Neural cell (in vitro differentiated cells): ENCODE results near the gene NAT9.

Source experiments
- EP300 ChIP-seq: fragments of 450-650 bp; conservative IDR thresholded peaks from 2 replicates; pipeline ENCODE4 v1.6.1; 2014; ENCODE audit warnings: antibody characterized with exemption, mild to moderate bottlenecking, moderate library complexity; ENCODE audit not compliant: poor library complexity, severe bottlenecking
- EZH2 ChIP-seq: fragments of 200-600, 300-800 bp; shearing (Covaris generic), sonication (generic); IDR thresholded peaks from 2 replicates; pipeline ENCODE4 v1.6.1; 2014; ENCODE audit warnings: antibody characterized with exemption, low read length, borderline replicate concordance, mild to moderate bottlenecking; ENCODE audit not compliant: insufficient read depth, poor library complexity, severe bottlenecking
- MXI1 ChIP-seq: fragments of 450-650 bp; conservative IDR thresholded peaks from 2 replicates; pipeline ENCODE4 v1.6.1; 2014; ENCODE audit warnings: antibody characterized with exemption, mild to moderate bottlenecking; ENCODE audit not compliant: poor library complexity, severe bottlenecking
- POLR2AphosphoS5 ChIP-seq: IDR thresholded peaks from 2 replicates; pipeline ENCODE4 v1.6.1; 2012
- RAD21 ChIP-seq: fragments of 450-650 bp; conservative IDR thresholded peaks from 2 replicates; pipeline ENCODE4 v1.6.1; 2014; ENCODE audit warnings: antibody characterized with exemption, mild to moderate bottlenecking, moderate library complexity
- SMC3 ChIP-seq: fragments of 450-650 bp; conservative IDR thresholded peaks from 2 replicates; pipeline ENCODE4 v1.6.1; 2014; ENCODE audit warnings: antibody characterized with exemption, mild to moderate bottlenecking, moderate library complexity; ENCODE audit not compliant: poor library complexity
- TAF1 ChIP-seq: IDR thresholded peaks from 2 replicates; pipeline ENCODE4 v1.6.1; 2012; ENCODE audit warnings: low read depth
- TF ChIP-seq, protein P1 (sequence below): fragments of 450-650 bp; IDR thresholded peaks from 2 replicates; pipeline ENCODE4 v1.5.1; 2014; ENCODE audit warnings: antibody characterized with exemption, mild to moderate bottlenecking, moderate library complexity; ENCODE audit not compliant: poor library complexity, severe bottlenecking
- TF ChIP-seq, protein P2 (sequence below): IDR thresholded peaks from 2 replicates; pipeline ENCODE4 v1.6.1; 2012; ENCODE audit warnings: borderline replicate concordance

DNA sequence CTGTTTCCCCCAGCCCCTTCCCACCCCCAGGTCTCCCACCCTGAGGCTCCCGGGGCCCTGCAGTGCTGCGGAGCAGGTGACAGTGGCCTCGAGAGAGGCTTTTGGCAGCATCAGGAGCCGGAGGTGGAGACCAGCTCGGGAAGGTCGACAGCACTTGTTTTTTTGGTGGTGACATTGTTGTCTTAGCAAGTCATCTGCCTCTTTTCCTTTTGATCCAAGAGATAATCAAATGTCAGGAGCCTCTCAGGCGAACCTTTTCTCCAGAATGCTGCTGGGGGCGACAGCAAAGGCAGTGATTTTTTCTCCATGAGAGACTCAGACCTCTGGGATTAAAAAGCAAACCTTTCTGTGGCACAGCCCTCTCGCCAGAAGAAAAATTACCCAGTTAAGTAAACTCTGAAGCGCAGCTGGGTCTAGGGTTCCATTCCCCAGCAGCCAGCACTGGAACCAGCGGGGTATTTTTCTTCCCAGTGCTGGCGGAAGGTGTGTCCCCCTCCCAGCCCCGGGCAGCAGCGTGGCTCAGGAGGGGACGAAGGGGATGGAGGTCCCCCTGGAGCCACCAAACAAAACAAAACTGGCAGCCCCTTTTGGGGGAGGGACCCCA, 46.3 kb upstream of the NAT9 start:
- TF ChIP-seq EZH2 (no peak), EP300 (no peak), POLR2AphosphoS5 (no peak), RAD21 (no peak), TAF1 (no peak), SMC3 (no peak), MXI1 (no peak)
- TF ChIP-seq, protein P1, sequence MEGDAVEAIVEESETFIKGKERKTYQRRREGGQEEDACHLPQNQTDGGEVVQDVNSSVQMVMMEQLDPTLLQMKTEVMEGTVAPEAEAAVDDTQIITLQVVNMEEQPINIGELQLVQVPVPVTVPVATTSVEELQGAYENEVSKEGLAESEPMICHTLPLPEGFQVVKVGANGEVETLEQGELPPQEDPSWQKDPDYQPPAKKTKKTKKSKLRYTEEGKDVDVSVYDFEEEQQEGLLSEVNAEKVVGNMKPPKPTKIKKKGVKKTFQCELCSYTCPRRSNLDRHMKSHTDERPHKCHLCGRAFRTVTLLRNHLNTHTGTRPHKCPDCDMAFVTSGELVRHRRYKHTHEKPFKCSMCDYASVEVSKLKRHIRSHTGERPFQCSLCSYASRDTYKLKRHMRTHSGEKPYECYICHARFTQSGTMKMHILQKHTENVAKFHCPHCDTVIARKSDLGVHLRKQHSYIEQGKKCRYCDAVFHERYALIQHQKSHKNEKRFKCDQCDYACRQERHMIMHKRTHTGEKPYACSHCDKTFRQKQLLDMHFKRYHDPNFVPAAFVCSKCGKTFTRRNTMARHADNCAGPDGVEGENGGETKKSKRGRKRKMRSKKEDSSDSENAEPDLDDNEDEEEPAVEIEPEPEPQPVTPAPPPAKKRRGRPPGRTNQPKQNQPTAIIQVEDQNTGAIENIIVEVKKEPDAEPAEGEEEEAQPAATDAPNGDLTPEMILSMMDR = no peak
- TF ChIP-seq, protein P2, sequence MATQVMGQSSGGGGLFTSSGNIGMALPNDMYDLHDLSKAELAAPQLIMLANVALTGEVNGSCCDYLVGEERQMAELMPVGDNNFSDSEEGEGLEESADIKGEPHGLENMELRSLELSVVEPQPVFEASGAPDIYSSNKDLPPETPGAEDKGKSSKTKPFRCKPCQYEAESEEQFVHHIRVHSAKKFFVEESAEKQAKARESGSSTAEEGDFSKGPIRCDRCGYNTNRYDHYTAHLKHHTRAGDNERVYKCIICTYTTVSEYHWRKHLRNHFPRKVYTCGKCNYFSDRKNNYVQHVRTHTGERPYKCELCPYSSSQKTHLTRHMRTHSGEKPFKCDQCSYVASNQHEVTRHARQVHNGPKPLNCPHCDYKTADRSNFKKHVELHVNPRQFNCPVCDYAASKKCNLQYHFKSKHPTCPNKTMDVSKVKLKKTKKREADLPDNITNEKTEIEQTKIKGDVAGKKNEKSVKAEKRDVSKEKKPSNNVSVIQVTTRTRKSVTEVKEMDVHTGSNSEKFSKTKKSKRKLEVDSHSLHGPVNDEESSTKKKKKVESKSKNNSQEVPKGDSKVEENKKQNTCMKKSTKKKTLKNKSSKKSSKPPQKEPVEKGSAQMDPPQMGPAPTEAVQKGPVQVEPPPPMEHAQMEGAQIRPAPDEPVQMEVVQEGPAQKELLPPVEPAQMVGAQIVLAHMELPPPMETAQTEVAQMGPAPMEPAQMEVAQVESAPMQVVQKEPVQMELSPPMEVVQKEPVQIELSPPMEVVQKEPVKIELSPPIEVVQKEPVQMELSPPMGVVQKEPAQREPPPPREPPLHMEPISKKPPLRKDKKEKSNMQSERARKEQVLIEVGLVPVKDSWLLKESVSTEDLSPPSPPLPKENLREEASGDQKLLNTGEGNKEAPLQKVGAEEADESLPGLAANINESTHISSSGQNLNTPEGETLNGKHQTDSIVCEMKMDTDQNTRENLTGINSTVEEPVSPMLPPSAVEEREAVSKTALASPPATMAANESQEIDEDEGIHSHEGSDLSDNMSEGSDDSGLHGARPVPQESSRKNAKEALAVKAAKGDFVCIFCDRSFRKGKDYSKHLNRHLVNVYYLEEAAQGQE = no peak
